Right lobe of liver (tissue), 6 donors: ENCODE measurements around the gene IL1RAP. TPM values are rescaled to one million over a fixed set of nuclear protein-coding genes. Genes with fewer than 3 reads are reported as not detected.

ENCODE experiments used
- ATAC-seq, 4 donors: fragments of 200-7000 bp; cut with Tn5 transposase; one replicate each; pipeline ENCODE4 v1.9.1; 2020; ENCODE audit warnings: mild to moderate bottlenecking in 4 of 4, moderate library complexity in 4 of 4
- DNase-seq, 3 donors: peaks; one replicate each; pipeline ENCODE4 v3.0.0-alpha.2; 2020
- H3K27ac ChIP-seq, 3 donors: fragments of 200-600 bp; one replicate each; pipeline ENCODE4 v1.8.0; 2022
- H3K27me3 ChIP-seq, 2 donors: fragments of 200-600 bp; one replicate each; pipeline ENCODE4 v1.8.0; 2022
- H3K36me3 ChIP-seq, 4 donors: fragments of 200-600 bp; sonication (generic) in 1 of 4; one replicate each; pipeline versions ENCODE4 v1.5.1 to v1.8.0; 2017 to 2022; ENCODE audit warnings: control low read depth in 1 of 4
- H3K4me1 ChIP-seq, 4 donors: fragments of 200-600 bp; sonication (generic) in 1 of 4; one replicate each; pipeline versions ENCODE4 v1.5.1 to v1.8.0; 2017 to 2022; ENCODE audit warnings: control low read depth in 1 of 4
- H3K4me3 ChIP-seq, 3 donors: fragments of 200-600 bp; one replicate each; pipeline ENCODE4 v1.8.0; 2022
- H3K9me3 ChIP-seq, 4 donors: fragments of 200-600 bp; sonication (generic) in 1 of 4; one replicate each; pipeline versions ENCODE4 v1.5.1 to v1.8.0; 2017 to 2022; ENCODE audit warnings: control low read depth in 1 of 4
- POLR2A ChIP-seq: fragments of 450-650 bp; IDR thresholded peaks from one replicate; pipeline ENCODE4 v1.6.1; 2017; ENCODE audit warnings: antibody characterized with exemption, mild to moderate bottlenecking
- WGBS: methylation state at CpG from one replicate; pipeline ENCODE4 v1.1.6; 2018; ENCODE audit warnings: low coverage, low lambda C conversion rate; ENCODE audit not compliant: insufficient coverage; ENCODE audit errors: missing lambda C conversion rate; 5-methylcytosine and 5-hydroxymethylcytosine counted together
- intact Hi-C, 2 donors: fragments of 100-400 bp; cut with DNase I; formaldehyde crosslinking; loops; one replicate each; pipeline versions ENCODE4 v1.11.2 to v1.14.1; 2022
- total RNA-seq, 6 experiments: library from RNA; depleted of rRNA in 2 of 6; stranded (reverse); fragments of >200 nt in 2 of 6; fragmentation: NEBNext Ultra II Directional in 3 of 6; extraction: Animal tissue kit (Norgen Biotek cat#: 25700) in 3 of 6; gene quantifications; one replicate each; pipeline versions ENCODE4 v1.1.0 to v1.2.4, GENCODE V29; 2016 to 2023
- TF ChIP-seq, protein P1 (sequence below), 4 donors: fragments of 200-600 bp in 3 of 4; fragments of 450-650 bp in 1 of 4; IDR thresholded peaks; one replicate each; pipeline versions ENCODE4 v1.5.1 to v1.8.0; 2016 to 2022; ENCODE audit warnings: antibody characterized with exemption in 4 of 4, mild to moderate bottlenecking in 2 of 4
- donor health status: DM: no; HTN: yes; CAD: no.
- donor health status: DM: no; HTN: no; CAD: no.
- donor health status: DM: no; HTN: no; CAD: no.
- donor health status: DM: no; HTN: yes; CAD: no.
- donor health status: DM: no; HTN: yes; CAD: no.

The IL1RAP gene
- total RNA-seq, 6 experiments from 2014 or later: 44.6 to 142 (median 60.5) TPM

DNA sequence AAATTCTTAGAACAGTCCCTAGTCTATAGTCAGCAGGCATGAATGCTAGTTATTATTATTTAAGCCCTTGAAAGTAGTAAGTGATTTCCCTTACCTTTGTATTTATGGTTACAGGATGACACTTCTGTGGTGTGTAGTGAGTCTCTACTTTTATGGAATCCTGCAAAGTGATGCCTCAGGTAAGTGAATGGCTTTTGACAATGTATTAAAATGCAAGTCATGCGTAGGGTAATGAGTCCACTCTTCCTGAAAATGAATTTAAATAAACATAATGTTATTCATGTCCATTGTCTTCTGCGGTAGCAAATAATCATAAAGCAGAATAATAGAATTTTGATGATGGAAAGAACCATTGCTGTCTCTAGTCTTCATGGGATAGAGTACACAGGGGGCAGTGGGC lies 50.3 kb downstream of the IL1RAP start:
- TF ChIP-seq, protein P1, sequence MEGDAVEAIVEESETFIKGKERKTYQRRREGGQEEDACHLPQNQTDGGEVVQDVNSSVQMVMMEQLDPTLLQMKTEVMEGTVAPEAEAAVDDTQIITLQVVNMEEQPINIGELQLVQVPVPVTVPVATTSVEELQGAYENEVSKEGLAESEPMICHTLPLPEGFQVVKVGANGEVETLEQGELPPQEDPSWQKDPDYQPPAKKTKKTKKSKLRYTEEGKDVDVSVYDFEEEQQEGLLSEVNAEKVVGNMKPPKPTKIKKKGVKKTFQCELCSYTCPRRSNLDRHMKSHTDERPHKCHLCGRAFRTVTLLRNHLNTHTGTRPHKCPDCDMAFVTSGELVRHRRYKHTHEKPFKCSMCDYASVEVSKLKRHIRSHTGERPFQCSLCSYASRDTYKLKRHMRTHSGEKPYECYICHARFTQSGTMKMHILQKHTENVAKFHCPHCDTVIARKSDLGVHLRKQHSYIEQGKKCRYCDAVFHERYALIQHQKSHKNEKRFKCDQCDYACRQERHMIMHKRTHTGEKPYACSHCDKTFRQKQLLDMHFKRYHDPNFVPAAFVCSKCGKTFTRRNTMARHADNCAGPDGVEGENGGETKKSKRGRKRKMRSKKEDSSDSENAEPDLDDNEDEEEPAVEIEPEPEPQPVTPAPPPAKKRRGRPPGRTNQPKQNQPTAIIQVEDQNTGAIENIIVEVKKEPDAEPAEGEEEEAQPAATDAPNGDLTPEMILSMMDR (IDR thresholded peaks at IDR 0.05): no peak
- no peak for TF ChIP-seq POLR2A

DNA sequence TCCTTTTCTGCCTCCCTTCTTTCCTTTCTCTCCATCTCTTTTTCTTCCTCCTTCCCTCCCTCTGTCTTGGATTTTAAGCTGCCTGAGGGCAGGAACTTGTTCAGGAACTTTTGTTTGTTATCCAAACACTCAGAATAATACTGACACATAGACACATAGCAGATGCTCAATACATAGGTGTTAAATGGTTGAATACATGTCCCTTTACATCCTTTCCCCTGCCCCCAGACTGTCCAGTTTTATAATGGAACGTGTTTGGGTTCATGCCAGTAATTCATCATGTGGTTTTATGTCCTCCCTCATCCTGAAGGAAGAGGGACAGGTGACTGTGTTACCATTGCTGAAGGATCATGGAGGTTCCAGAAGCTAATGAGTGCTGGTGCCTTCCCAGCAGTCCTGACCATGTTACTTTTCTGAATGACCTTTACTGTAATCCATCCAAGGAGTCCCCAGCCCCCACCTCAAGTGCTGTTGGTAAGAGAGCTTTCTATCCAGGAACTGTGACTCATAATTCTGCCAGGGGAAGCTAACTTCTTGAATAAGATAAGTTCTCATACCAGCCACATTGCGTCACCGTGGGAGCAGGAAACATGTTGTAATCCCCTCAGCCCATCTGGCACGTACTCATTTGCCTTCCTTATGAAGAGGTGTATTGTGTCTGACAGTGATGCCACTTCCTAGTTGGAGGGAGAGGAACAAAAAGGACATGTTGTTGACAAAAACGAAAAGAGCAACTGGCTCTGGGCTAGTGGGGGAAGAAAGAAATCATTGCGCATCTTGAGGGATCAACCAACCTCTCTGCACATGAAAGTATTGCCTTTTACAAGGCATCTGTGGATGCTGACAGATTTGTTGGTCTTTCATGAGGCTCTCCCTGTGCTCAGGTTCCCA lies 52.4 kb downstream of the IL1RAP start:
- peaks cover 0 to 28% (median 13%) of the 10 kb centered on the region in 4 donors for H3K4me1 ChIP-seq
- WGBS: 35% methylated on average over 6 of the region's 6 CpGs
- H3K27ac ChIP-seq: peak overlapping the region; percentile 46 to 78 (median 73)
- H3K9me3 ChIP-seq: no peaks in the 10 kb centered on the region
- peak; percentile 78 to 88 (median 80) for DNase-seq
- intact Hi-C loops: no loop called here
- H3K27me3 ChIP-seq: no peaks in the 10 kb centered on the region
- H3K36me3 ChIP-seq: peaks cover 0 to 4% (median 0%) of the 10 kb centered on the region in 4 donors
- TF ChIP-seq POLR2A: peak; percentile 39
- TF ChIP-seq, protein P1 (IDR thresholded peaks at IDR 0.05): no peak
- no peak overlapping the region for H3K4me3 ChIP-seq
- peak; percentile 80 to 85 (median 84) for ATAC-seq

More for the DNA sequence above, 50.3 kb downstream of the IL1RAP start:
- Histone ChIP-seq H3K4me1 (peaks cover 0 to 28% (median 13%) of the 10 kb centered on the region in 4 donors), H3K4me3 (no peak overlapping the region), H3K9me3 (no peaks in the 10 kb centered on the region), H3K27me3 (no peaks in the 10 kb centered on the region), H3K36me3 (peaks cover 0 to 4% (median 0%) of the 10 kb centered on the region in 4 donors), H3K27ac (no peak overlapping the region)
- DNase-seq: no peak
- intact Hi-C loops: no loop called here
- no peak for ATAC-seq
- WGBS: 90% methylated on average over 2 of the region's 2 CpGs

DNA sequence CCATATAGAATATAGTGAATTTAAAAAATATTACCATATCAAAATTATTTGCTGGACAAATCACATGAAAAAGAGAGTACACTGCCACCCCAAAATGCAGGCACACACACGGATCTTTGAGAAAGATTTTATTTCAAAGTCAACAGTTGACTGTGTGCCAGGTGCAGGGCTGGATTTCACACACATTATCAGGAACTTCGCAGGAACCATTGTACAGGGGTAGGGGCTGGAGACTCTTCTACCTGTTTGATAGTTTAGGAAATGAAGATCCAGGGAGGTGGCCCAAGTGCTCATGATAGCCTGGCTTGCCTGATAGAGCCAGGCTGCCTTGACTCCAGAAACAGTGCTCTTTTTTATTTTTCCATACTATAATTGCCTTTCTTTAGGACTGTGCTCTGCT lies 54.2 kb downstream of the IL1RAP start:
- WGBS: 31% methylated on average over 1 of the region's 2 CpGs
- Histone ChIP-seq H3K27me3 (no peaks in the 10 kb centered on the region), H3K4me1 (peaks cover 0 to 28% (median 14%) of the 10 kb centered on the region in 4 donors), H3K4me3 (no peak overlapping the region), H3K27ac (peak overlapping the region; percentile 46 to 75 (median 73)), H3K9me3 (no peaks in the 10 kb centered on the region), H3K36me3 (peaks cover 0 to 4% (median 0%) of the 10 kb centered on the region in 4 donors)
- DNase-seq (peak in 1 of 3 donors; percentile 27), ATAC-seq (peak in 3 of 4 donors; percentile 4 to 58 (median 52))
- no peak for TF ChIP-seq POLR2A
- TF ChIP-seq, protein P1 (IDR thresholded peaks at IDR 0.05): no peak
- intact Hi-C loops: no loop called here

DNA sequence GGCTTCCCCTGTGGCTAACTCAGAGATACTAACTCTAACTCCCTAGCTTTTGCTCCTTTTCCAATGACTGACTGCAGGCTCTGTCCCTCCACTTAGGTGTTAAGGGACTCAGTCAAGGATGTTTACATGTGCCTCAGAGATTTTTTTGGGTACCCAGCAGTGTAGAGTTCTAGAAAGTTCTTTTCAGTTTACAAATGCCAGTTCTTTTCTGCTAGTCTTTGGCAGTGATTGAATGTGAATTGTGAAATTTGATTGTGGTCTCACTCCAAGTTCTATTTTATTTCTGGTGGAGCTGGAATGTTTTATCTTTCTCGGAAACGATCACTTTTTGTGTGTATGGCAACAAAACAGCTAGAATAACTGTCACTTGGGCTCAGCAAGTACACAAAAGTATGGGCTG lies 60.6 kb downstream of the IL1RAP start:
- H3K27ac ChIP-seq: peak overlapping the region; percentile 52 to 81 (median 77)
- DNase-seq: no peak
- WGBS: 15% methylated on average over 2 of the region's 2 CpGs
- peaks cover 0 to 35% (median 4%) of the 10 kb centered on the region in 4 donors for H3K4me1 ChIP-seq
- H3K9me3 ChIP-seq: no peaks in the 10 kb centered on the region
- intact Hi-C loops: no loop called here
- H3K27me3 ChIP-seq: no peaks in the 10 kb centered on the region
- no peak overlapping the region for H3K4me3 ChIP-seq
- TF ChIP-seq, protein P1 (IDR thresholded peaks at IDR 0.05): no peak
- TF ChIP-seq POLR2A: no peak
- peak; percentile 73 to 83 (median 77) for ATAC-seq
- no peaks in the 10 kb centered on the region for H3K36me3 ChIP-seq
